ENCODE data around the gene DSG2.

The DSG2 gene

DNA sequence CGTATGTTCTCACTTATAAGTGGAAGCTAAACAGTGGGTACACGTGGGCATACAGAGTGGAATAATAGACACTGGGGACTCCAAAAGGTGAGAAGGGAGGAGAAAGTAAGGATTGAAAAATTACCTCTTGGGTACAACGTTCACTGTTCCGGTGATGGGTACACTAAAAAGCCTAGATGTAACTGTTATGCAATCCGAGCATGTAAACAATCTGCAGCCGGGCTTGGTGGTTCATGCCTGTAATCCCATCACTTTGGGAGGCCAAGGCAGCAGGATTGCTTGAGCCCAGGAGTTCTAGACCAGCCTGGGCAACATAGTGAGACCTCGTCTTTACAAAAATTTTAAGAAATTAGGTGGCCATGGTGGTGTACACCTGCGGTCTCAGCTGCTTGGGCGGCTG, 60.6 kb downstream of the DSG2 start:
- no peak for DNase-seq

DNA sequence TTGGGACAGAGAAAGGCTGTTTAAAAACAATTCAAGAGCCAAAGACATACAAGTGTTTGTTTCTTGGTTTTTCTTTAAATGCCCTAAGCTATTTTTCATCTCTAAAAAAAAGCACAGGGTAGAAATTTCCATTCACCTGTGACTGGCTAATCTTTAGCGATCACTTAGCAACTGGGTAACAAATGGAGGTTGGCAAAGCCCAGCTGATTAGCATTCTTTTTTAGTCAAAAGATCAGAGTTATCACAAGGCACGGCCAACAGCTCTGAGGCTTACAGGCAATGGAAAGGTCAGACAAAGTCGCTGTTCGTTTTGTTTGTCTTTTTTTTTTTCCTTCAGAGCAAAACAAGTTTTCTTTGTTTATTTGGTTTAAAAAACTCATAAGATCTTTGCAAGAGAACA, 64.7 kb downstream of the DSG2 start:
- DNase-seq = no peak

DNA sequence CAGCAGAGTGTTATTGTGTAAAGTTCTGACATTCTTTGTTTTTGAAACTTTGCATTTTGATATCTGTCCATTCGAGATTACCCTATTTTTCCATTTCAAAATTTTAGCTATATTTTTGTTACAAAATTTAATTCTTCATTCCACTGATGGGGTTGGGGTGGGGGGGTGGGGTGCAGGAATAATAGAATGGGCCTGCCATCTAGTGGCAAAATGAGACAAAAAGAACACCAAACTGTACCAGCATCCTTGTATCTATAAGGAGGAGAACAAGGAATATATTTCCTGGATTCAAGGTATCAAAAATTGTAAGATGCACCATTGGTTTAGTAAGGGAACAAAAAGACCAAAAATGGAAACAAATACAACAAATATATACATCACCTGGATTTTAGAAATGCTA, 65.8 kb downstream of the DSG2 start:
- no peak for DNase-seq

DNA sequence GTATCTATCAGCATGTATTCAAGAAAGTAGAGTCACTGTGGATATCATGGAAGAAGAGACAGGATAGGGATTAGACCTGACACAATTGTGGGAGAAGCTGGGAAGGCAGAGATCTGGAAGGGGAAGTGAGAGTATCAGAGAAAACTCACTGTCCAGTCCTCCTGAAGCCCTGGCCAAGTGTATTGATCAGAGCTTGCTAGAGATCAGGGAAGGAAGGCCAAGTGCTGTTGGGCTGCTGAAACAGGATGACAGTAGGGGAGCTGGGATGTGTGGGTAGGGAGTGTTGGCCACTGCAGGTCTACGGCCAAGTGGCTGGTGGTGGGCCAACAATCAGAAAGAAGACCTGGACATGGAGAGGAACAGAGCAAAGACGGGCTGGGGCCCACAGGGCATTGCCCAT, 67.4 kb downstream of the DSG2 start:
- no peak for DNase-seq

- DNase-seq = no peak
These were observed 68.0 kb downstream of the DSG2 start for GRCh38 chr18:31565782-31566512.

DNA sequence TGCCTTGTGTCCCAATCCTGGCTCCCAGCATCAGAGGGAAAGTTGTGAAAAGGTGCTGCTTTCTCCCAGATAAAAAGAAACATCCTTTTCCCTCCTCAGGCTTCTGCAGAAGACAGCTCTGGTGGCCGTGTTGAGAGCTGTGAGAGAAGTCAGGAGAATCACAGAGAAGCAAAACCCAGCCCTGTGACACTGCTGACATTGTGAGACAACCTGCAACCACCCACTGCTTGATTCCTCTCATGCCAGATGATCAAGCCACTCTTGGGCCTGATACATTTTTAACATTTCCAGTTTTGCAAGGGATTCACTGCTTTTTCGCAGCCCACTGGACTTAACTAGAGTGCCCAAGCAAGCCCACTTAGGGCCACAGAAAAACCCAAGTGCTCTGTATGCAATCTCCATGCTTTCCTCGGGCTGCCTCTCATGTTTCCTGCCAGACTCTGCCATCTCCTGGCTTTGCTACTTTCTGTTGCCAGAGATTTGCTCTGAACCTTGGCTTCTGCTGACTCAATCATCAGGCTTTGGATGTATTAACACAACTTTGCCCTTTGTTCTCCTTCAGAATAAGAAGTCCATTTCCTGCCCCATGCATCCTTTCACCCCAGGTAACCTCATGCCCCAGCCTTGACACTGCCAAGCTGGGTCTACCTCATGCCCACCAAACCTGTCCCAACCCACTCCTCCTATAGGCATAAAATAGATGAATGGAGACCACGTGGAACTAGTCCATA, 68.8 kb downstream of the DSG2 start:
- DNase-seq = no peak

DNA sequence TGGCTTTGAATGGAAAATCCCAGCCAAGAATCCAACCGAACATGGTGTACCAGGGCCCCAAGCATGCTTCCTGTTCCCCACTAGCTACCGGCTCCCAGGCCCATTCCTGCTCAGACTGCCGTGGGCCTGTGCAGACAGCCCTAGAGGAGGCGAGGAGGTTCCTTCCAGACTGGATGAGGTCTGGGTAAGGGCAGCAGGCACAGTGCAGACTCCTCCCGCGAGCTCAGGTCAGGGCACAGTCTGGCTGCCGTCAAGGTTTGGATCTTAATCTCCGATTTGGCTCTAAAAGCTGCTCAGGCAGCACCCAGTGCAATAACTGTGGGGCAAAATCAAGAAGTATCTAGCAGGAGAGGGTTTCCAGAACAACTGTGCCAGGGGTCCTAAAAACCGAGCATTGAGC, 74.4 kb downstream of the DSG2 start:
- no peak for DNase-seq

DNA sequence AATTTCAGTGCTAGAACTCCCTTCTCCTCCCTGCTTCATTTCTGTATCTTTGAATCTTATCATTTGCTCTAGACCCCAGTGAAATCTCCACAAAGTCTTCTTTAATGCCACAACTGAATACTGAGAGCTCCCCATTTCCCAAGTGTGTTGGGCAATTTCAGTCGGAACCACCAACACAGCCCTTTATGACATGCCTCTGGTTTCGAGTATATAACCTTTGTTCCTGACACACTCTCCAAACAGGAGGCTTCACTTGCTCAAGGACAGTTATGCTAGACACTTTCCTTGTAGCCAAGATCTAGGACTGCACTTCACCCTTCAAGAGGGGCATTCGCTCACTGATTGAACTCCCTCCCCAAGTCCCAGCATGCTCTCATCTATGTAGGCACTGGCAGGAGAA, 75.1 kb downstream of the DSG2 start:
- DNase-seq = no peak

DNA sequence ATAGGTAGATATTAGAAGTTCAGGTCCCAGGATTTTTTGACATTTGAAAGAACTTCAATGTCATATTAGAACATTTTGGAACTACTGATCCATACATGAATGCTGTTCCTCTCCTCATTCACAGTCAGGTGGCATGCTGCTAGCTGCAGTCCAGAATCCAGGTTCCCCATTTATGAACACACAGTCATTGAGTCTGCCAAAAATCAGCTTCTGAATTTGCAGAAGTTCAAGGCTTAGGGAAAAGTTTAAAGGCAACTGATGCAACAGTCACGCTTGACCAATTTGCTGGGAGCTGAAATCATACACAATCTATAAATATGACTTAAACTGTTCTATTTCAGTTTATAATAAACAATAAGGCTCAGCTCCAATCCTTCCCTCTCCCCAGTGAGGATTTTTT, 76.4 kb downstream of the DSG2 start:
- no peak for DNase-seq

GRCh38 chr18:31575515-31576257, 77.7 kb downstream of the DSG2 start:
- DNase-seq = no peak

DNA sequence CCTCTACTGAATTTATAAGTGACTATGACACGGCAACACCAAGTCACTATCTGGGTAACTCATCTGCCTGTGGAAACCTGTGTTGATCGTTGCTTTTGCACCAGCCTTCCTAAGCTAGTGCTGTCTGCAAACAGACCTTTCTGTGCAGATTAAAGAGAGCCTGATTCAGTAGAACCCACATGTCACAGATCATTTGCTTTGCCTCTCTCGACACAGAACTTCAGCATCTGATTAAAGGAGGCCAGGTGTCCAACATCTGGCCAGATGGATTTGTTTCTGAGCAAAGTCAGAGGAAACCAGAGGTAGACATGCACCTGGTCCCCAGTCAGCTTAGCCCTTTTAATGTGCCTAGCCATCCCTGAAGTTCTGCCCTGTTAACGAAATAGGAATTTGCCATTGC, 78.7 kb downstream of the DSG2 start:
- no peak for DNase-seq

GRCh38 chr18:31577195-31577594, 79.2 kb downstream of the DSG2 start:
- no peak for DNase-seq

DNA sequence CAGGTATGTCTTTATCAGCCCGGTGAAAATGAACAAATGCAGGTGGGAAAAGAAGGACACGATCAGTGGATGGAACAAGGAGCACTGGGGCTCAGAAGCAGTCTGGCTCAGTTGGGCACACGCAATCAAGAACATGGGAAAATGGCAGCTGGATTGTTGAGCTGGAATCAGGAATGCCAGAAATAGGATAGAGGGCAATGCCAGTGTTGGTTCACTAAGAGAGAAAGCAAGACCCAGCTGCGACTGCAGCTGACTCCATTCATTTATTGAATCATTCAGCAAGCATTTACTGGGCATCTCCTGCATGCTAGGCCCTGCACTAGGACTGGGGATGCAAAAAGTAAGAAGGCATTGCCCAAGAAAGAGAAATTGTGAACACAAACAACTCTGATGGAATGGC, 80.1 kb downstream of the DSG2 start:
- DNase-seq = no peak

GRCh38 chr18:31579375-31579774, 81.4 kb downstream of the DSG2 start:
- no peak for DNase-seq

DNA sequence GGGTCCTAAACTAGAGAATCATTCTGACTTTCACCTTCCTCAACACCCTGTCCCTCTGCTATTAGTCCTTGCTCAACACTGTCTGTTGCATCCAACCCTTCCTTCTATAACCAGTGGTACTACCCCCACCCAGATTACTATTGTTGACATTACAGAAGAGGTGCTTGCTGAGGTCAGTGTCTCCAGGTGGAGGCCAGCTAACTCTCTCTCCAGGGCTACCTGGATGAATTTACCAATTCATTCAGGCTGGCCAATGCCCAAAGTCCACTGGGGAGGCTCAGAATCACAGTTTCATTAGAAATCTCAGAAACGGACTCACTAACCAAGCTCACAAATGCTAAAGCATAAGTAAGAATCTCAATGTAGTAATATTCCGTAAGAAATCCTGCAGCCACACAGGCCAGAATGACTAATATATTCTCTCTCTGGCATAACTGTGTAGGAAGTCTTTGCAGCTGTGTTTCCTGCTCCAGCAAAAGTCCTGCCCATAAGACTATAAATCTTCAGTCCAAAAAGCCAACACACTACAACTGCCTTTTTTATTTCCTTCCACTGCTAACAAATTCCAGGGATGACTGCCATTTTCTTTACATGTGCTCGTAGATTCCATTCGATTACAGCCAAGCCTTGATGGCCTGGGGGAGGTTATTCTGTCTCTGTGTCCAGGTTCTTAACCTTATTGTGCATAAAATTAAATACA, 83.7 kb downstream of the DSG2 start:
- DNase-seq = no peak

- no peak for DNase-seq
These were observed 85.3 kb downstream of the DSG2 start for GRCh38 chr18:31583185-31583854.

DNA sequence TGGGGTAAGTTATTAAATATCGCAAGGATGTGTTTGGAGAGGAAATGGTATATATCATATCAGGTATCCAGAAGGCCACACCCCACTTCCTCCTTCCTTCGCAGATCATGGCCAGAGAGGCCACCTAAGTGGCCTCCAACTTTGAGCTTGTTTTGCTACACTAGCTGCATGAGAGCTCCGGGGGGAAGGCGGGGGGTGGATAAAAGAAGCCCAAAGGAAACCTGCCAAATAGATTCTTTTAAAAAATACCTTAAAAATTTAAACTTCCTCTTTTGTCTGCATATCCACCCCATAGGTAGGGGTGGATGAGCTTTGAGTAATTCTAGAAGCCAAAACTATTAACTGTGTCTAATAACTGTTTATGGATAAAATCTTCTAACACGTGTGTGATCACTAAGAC, 88.0 kb downstream of the DSG2 start:
- no peak for DNase-seq

- DNase-seq = no peak
These were observed 88.6 kb downstream of the DSG2 start for GRCh38 chr18:31586616-31587015.

DNA sequence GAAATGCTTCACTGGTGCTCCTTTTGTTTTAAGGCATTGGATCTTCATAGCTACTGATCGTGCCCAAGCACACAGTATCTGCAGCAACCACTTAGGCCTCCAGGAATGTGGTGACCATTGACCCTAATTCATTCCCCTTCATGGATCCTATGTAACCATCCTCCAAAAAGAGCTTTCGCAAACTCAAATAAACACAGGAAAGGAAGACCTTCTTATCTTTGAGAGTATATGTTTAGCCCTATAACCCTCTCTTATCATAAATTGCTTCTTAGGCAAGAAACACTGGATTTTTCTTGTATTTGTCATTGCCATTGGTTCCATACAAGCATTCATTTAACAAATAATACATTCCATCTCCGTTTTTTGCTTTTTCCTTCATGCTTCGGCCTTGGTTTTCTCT, 89.6 kb downstream of the DSG2 start:
- no peak for DNase-seq

DNA sequence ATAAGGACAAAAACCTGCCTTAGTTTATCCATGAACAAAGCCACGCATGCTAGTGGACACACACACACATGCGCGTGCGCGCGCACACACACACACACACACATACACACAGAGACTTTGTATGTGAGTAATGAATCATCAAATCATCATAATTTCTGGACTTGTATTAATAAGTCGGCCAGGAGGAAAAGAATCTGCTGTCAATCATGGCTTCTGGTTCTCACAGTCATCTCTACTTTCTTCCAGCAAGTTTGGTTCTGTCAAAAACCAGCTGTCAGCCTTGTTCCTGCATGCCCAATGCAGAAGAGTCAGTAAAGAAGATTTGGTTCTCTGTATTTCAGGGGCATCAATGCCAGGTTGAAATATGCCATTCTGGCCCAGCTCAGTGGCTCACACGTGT, 92.6 kb downstream of the DSG2 start:
- no peak for DNase-seq

- no peak for DNase-seq
These were observed 93.1 kb downstream of the DSG2 start for GRCh38 chr18:31591113-31591512.

DNA sequence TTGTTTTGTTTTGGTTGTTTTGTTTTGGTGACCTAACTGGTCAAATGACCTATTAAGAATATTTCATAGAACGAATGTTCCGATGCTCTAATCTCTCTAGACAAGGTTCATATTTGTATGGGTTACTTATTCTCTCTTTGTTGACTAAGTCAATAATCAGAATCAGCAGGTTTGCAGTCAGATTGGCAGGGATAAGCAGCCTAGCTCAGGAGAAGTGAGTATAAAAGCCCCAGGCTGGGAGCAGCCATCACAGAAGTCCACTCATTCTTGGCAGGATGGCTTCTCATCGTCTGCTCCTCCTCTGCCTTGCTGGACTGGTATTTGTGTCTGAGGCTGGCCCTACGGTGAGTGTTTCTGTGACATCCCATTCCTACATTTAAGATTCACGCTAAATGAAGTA, 93.7 kb downstream of the DSG2 start, which contains the start of gene TTR:
Gene TTR, plus strand, starts transcription at position 250 of the 400 bp plus-strand sequence. Its CDS starts 26 bp downstream, at position 276.
- DNase-seq = no peak

All from DMS79 (cell line).